Islet precursor cell (in vitro differentiated cells): ENCODE data around the gene GAB3.
A peak's percentile ranks its signal among the peaks of the same experiment; 100 is the strongest.
"Not testable (repeated sequence)": the region's sequence is repeated elsewhere in the genome, so short reads cannot be mapped to it uniquely, and the experiment has no call there.

Experiments used
- DNase-seq: peaks from one replicate; pipeline ENCODE4 v3.0.0-alpha.2; 2018

Gene GAB3

DNA sequence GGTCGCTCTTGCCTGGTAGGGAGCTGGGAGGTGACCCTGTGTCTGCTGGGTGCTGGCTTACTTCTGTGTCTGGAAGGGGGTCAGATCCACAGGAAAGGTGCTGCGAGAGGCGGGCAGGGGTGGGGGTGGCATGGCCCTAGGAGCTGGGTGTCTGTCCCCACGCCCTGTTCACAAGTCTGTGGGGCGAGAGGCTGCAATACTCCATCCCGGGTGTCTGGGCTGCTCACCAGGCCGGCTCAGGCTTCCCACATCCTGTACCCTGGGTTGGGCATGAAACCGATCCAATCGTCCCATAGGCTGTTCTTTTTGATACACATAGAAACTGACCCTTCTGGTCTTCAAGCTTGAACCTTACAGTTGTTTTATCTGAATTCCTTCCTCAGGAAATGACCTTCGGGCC lies 96.5 kb downstream of the GAB3 start:
- peak; percentile 12 for DNase-seq

GRCh38 chrX:154653413-154653812 lies 97.5 kb downstream of the GAB3 start, which contains the start of gene CTAG2:
Gene CTAG2 (minus strand): TSS chrX:154653579. CDS start chrX:154653515, 64 bp downstream.
- not testable (repeated sequence) for DNase-seq

- peak; percentile 22 for DNase-seq
These were observed 97.9 kb downstream of the GAB3 start for GRCh38 chrX:154653048-154653401.

GRCh38 chrX:154652311-154653047 lies 98.4 kb downstream of the GAB3 start:
- peak; percentile 31 for DNase-seq

DNA sequence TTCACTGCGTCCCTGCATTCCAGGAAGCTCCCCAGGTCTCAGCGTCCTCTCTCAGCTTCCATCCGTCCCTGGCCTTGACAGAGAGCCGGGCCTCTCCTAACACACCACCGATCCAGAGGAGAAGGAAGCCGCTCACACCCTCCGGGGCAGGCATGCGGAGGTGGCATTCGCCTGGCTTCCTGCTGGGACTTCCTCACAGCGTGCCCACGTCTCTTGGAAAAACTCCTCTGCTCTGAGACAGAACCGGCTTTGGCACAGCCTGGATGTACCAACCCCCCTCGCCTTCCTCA lies 100.7 kb downstream of the GAB3 start:
- DNase-seq = no peak

GRCh38 chrX:154649503-154650220 lies 101.2 kb downstream of the GAB3 start:
- no peak for DNase-seq

DNA sequence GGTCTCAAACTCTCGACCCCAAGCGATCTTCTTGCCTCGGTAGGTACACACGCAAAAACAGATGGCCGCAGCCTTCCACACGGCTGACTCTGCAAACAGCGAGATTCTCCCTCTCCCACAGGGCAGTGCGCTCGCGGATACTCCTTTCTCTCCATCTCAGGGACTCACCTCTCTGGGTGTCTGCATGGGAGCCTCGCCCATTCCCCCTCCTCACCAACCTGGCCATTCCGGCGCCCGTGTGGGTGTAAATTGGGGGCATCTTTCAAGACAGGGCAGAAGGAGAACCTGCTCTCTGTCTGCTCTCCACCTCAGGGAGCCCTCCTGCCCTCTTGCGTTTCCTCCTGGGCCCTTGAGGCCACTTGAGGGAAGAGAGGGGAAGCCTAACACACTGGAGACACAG lies 101.9 kb downstream of the GAB3 start:
- peak; percentile 29 for DNase-seq

GRCh38 chrX:154645745-154646378 lies 105.0 kb downstream of the GAB3 start:
- not testable (repeated sequence) for DNase-seq

DNA sequence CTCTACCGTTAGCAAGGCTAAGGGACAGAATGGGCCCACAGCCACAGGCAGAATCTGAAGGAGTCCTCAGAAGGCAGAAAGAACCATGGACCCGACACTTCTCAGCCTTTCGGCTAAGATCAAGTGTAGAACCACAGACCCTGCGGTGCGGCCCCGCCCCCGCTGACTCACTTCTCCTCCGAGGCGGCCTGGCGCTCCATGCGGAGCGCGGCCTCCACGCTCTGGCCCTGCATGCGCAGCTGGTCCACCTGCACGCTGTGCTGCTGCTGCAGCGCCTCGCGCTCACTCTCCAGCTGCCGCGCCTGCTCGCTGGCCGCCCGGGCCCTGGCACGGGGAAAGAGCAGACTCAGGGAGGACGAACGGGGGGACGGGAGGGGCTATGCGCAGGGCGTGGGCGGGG lies 107.2 kb downstream of the GAB3 start:
- not testable (repeated sequence) for DNase-seq

DNA sequence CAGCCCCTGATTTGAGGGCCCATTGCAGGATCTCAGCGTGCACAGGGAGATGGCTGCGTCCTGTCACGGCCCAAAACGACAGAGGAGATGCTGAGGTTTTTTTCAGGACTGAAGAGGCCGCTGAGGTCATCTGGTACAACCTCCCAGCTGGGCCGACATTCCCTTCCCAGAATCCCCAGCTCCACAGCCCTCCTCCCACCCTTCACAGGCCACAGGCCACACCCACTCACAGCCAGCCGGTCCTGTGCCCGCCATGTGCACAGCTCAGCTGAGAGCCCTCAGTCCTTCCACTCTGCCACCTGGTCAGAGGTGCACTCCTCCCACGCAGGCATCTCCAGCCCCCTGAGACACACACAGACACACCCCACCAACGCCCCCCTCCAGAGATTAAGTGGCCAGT lies 109.1 kb downstream of the GAB3 start:
- not testable (repeated sequence) for DNase-seq

DNA sequence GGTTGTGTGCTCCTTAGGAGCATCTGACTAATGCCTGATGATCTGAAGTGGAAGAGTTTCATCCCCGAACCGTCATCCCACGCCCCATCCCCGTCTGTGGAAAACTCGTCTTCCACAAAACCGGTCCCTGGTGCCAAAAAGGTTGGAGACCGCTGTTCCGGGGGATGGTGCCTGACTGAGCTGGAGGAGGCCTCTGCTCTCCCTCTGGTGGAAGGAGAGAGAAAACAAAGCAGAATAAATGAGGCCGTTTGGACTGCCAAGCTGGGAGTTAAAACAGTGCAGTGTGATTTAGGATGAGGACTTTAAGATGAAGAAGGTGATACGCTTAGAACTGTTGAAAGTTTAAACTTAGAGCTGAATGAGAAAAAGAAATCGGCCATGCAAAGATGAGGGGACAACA lies 117.2 kb downstream of the GAB3 start:
- DNase-seq = not testable (repeated sequence)

DNA sequence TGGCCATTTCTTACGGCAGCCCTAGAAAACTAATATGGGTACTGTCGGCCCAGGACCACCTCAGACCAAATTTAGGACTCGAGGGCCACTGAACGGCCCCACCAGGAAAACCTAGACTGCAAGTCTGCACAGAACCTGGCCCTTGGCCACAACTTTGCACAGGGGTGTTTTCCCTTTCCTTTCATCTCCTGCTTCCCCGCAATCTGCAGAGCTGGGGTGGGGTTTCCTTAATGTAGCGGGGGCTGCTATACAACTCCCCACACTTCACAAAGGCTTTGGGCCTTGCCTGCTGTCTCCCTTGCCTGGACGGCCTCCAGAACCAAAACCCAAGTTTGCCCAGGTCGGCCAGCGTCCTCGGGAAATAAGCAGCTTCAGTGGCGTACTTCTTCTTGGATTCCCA lies 119.9 kb downstream of the GAB3 start:
- DNase-seq = not testable (repeated sequence)

- DNase-seq = not testable (repeated sequence)
These were observed 121.9 kb downstream of the GAB3 start for GRCh38 chrX:154628960-154629359.
